HL-60 (cell line): ENCODE measurements around the gene ELOVL2.

Experiments used
- GABPA ChIP-seq: IDR thresholded peaks from 2 replicates; pipeline ENCODE4 v1.6.1; 2012; ENCODE audit warnings: low read depth
- SPI1 ChIP-seq: IDR thresholded peaks from 2 replicates; pipeline ENCODE4 v1.6.1; 2012; ENCODE audit warnings: low read depth, mild to moderate bottlenecking, borderline replicate concordance
- TF ChIP-seq, protein P1 (sequence below): IDR thresholded peaks from one replicate; pipeline ENCODE4 v1.5.1; 2011; ENCODE audit warnings: low read length, control low read depth, inconsistent platforms; ENCODE audit not compliant: insufficient read depth
- TF ChIP-seq, protein P2 (sequence below): IDR thresholded peaks from 2 replicates; pipeline ENCODE4 v1.6.1; 2012; ENCODE audit warnings: low read depth; ENCODE audit not compliant: insufficient replicate concordance

DNA sequence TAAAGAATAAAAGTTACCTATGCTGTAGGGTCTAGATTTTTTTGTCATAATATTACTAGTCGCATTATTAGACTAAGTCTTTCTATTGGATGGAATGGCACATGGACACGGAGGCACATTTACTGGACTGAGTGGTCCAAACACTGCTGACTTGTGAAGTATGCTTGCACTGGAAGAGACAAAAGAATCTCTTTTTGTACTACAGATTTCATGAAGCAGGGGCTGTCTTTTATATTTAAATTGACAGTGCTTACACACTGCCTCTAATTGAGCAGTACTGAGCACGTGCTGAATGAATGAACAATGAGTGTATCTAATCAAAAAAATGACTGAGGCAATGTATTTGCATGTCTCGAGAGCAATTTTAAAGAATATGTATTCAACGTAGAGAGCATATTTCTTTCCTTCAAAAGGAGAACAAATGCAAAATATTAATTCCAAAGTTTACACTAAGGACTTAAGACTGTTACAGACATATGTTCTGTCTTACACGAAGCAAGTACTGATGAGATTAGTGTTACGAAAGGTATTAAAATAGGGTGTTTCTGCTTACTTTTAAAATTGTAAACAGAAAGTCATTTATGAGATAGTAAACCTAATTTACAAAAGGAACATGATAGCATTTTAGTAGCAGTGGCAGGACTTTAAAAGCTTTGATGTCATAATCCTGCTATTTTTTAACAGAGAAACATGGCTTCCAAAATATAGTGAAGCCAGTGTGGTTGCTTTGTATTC, 8.3 kb downstream of the ELOVL2 start:
- TF ChIP-seq, protein P1, sequence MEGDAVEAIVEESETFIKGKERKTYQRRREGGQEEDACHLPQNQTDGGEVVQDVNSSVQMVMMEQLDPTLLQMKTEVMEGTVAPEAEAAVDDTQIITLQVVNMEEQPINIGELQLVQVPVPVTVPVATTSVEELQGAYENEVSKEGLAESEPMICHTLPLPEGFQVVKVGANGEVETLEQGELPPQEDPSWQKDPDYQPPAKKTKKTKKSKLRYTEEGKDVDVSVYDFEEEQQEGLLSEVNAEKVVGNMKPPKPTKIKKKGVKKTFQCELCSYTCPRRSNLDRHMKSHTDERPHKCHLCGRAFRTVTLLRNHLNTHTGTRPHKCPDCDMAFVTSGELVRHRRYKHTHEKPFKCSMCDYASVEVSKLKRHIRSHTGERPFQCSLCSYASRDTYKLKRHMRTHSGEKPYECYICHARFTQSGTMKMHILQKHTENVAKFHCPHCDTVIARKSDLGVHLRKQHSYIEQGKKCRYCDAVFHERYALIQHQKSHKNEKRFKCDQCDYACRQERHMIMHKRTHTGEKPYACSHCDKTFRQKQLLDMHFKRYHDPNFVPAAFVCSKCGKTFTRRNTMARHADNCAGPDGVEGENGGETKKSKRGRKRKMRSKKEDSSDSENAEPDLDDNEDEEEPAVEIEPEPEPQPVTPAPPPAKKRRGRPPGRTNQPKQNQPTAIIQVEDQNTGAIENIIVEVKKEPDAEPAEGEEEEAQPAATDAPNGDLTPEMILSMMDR: no peak
- TF ChIP-seq SPI1: no peak
- TF ChIP-seq, protein P2, sequence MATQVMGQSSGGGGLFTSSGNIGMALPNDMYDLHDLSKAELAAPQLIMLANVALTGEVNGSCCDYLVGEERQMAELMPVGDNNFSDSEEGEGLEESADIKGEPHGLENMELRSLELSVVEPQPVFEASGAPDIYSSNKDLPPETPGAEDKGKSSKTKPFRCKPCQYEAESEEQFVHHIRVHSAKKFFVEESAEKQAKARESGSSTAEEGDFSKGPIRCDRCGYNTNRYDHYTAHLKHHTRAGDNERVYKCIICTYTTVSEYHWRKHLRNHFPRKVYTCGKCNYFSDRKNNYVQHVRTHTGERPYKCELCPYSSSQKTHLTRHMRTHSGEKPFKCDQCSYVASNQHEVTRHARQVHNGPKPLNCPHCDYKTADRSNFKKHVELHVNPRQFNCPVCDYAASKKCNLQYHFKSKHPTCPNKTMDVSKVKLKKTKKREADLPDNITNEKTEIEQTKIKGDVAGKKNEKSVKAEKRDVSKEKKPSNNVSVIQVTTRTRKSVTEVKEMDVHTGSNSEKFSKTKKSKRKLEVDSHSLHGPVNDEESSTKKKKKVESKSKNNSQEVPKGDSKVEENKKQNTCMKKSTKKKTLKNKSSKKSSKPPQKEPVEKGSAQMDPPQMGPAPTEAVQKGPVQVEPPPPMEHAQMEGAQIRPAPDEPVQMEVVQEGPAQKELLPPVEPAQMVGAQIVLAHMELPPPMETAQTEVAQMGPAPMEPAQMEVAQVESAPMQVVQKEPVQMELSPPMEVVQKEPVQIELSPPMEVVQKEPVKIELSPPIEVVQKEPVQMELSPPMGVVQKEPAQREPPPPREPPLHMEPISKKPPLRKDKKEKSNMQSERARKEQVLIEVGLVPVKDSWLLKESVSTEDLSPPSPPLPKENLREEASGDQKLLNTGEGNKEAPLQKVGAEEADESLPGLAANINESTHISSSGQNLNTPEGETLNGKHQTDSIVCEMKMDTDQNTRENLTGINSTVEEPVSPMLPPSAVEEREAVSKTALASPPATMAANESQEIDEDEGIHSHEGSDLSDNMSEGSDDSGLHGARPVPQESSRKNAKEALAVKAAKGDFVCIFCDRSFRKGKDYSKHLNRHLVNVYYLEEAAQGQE: no peak
- TF ChIP-seq GABPA: no peak
